ENCODE results near the gene THRAP3.

GRCh38 chr1:36174713-36175112 is 49.5 kb upstream of the THRAP3 start:
- TF ChIP-seq CTCF (IDR thresholded peaks at IDR 0.05) (no peak), ZFX (IDR thresholded peaks at IDR 0.05; ENCODE audit: borderline replicate concordance) (no peak)

Measured in 22Rv1 (cell line).